ENCODE data around the gene CHRDL2. TPM values are rescaled to one million over a fixed set of nuclear protein-coding genes. Genes with fewer than 3 reads are reported as not detected.
A peak's percentile ranks its signal among the peaks of the same experiment; 100 is the strongest.

The CHRDL2 gene
- total and polyA plus RNA-seq, 8 donors, result 0.92 to 38.4 (median 7.2) TPM; not detected in 1

- TF ChIP-seq POLR2A (IDR thresholded peaks at IDR 0.05) (no peak), POLR2AphosphoS5 (IDR thresholded peaks at IDR 0.05) (no peak), CTCF (IDR thresholded peaks at IDR 0.05) (no peak), EP300 (IDR thresholded peaks at IDR 0.05) (no peak)
- Histone ChIP-seq H3K4me1 (peaks cover 0 to 26% (median 14%) of the 10 kb centered on the region in 4 donors), H3K4me3 (no peak overlapping the region), H3K27me3 (no peaks in the 10 kb centered on the region), H3K9me3 (no peaks in the 10 kb centered on the region), H3K27ac (peak overlapping the region in 3 of 5 donors; percentile 7 to 85 (median 80)), H3K36me3 (peaks cover 0 to 53% (median 8%) of the 10 kb centered on the region in 4 donors)
- intact Hi-C loops (cut with DNase I; ENCODE audit: low total_unique reads), result no loop called here
- DNase-seq, result no peak
These were observed 83.8 kb downstream of the CHRDL2 start for GRCh38 chr11:74647404-74647803.

GRCh38 chr11:74646954-74647353 is 84.3 kb downstream of the CHRDL2 start:
- Histone ChIP-seq H3K9me3 (no peaks in the 10 kb centered on the region), H3K27ac (peak overlapping the region in 4 of 5 donors; percentile 7 to 85 (median 54)), H3K4me1 (peaks cover 0 to 30% (median 14%) of the 10 kb centered on the region in 4 donors), H3K4me3 (no peak overlapping the region), H3K27me3 (no peaks in the 10 kb centered on the region), H3K36me3 (peaks cover 0 to 56% (median 9%) of the 10 kb centered on the region in 4 donors)
- TF ChIP-seq POLR2AphosphoS5 (IDR thresholded peaks at IDR 0.05), result no peak
- no peak for TF ChIP-seq CTCF (IDR thresholded peaks at IDR 0.05)
- no peak for TF ChIP-seq POLR2A (IDR thresholded peaks at IDR 0.05)
- no peak for TF ChIP-seq EP300 (IDR thresholded peaks at IDR 0.05)
- intact Hi-C loops (cut with DNase I; ENCODE audit: low total_unique reads), result no loop called here
- WGBS, 5 donors, result 90 to 95% (median 94%) methylated on average over 7 of the region's 7 CpGs
- no peak for DNase-seq

Small RNA genes lying within 50 kb of the gene (small RNA-seq; reads per million reads assigned to genes)
- gene MIR4696 (0 to 0.45 (median 0) reads per million in 4 donors), gene RANP3 (0 reads per million in 4 donors), gene RN7SKP297 (0 reads per million in 4 donors)

Other genes with a start within 250 kb of the CHRDL2 start
- 10 to 100 TPM in 2 of 5 donors, 1 to 10 TPM in 1, under 1 TPM in 1, not detected in 1; 0.45 to 32.0 (median 10.9) TPM for gene LIPT2, start 237.7 kb downstream of the CHRDL2 start, total RNA-seq
- gene LIPT2, start 237.7 kb downstream of the CHRDL2 start, polyA plus RNA-seq, result 1 to 10 TPM; 1.6 to 3.1 (median 1.8) TPM
- 10 to 100 TPM in 4 of 5 donors, 1 to 10 TPM in 1; 4.7 to 85.7 (median 22.9) TPM for gene POLD3, start 138.8 kb downstream of the CHRDL2 start, total RNA-seq
- 10 to 100 TPM in 1 of 3 donors, 1 to 10 TPM in 2; 7.0 to 10.8 (median 7.5) TPM for gene POLD3, start 138.8 kb downstream of the CHRDL2 start, polyA plus RNA-seq
- gene RNF169, start 17.4 kb upstream of the CHRDL2 start, total RNA-seq, result 10 to 100 TPM in 3 of 5 donors, 1 to 10 TPM in 2; 7.0 to 28.1 (median 14.5) TPM
- gene RNF169, start 17.4 kb upstream of the CHRDL2 start, polyA plus RNA-seq, result 1 to 10 TPM; 2.1 to 2.9 (median 2.6) TPM
- 10 to 100 TPM in 3 of 5 donors, 1 to 10 TPM in 2; 5.8 to 57.7 (median 16.5) TPM for gene XRRA1, start 217.7 kb upstream of the CHRDL2 start, total RNA-seq
- 1 to 10 TPM; 2.1 to 3.4 (median 2.5) TPM for gene XRRA1, start 217.7 kb upstream of the CHRDL2 start, polyA plus RNA-seq
- 100 to 1,000 TPM in 1 of 5 donors, 10 to 100 TPM in 2, 1 to 10 TPM in 2; 5.4 to 191 (median 25.8) TPM for gene SPCS2, start 217.8 kb upstream of the CHRDL2 start, total RNA-seq
- 100 to 1,000 TPM in 1 of 3 donors, 10 to 100 TPM in 2; 56.5 to 111 (median 70.6) TPM for gene SPCS2, start 217.8 kb upstream of the CHRDL2 start, polyA plus RNA-seq